Ishikawa (cell line): ENCODE results near the gene MYO15B.

ENCODE experiments used
- CEBPB ChIP-seq: IDR thresholded peaks from 2 replicates; pipeline ENCODE4 v1.6.1; 2012
- CREB1 ChIP-seq: IDR thresholded peaks from 2 replicates; pipeline ENCODE4 v1.6.1; 2012; ENCODE audit warnings: low read depth
- EGR1 ChIP-seq: IDR thresholded peaks from 2 replicates; pipeline ENCODE4 v1.6.1; 2012
- EP300 ChIP-seq: IDR thresholded peaks from 2 replicates; pipeline ENCODE4 v1.6.1; 2012; ENCODE audit warnings: borderline replicate concordance
- FOXM1 ChIP-seq: IDR thresholded peaks from 2 replicates; pipeline ENCODE4 v1.6.1; 2012; ENCODE audit warnings: low read depth, borderline replicate concordance
- NFIC ChIP-seq: IDR thresholded peaks from 2 replicates; pipeline ENCODE4 v1.6.1; 2012
- RAD21 ChIP-seq: IDR thresholded peaks from 2 replicates; pipeline ENCODE4 v1.6.1; 2012; ENCODE audit warnings: low read depth
- TAF1 ChIP-seq: IDR thresholded peaks from 2 replicates; pipeline ENCODE4 v1.6.1; 2012; ENCODE audit warnings: low read depth, mild to moderate bottlenecking
- TCF12 ChIP-seq: IDR thresholded peaks from 2 replicates; pipeline ENCODE4 v1.6.1; 2012; ENCODE audit warnings: low read depth
- TEAD4 ChIP-seq: IDR thresholded peaks from 2 replicates; pipeline ENCODE4 v1.6.1; 2012
- YY1 ChIP-seq: IDR thresholded peaks from 2 replicates; pipeline ENCODE4 v1.6.1; 2012; ENCODE audit warnings: low read depth
- ZBTB7A ChIP-seq: IDR thresholded peaks from 2 replicates; pipeline ENCODE4 v1.6.1; 2012; ENCODE audit warnings: low read depth
- TF ChIP-seq, protein P1 (sequence below): IDR thresholded peaks from 2 replicates; pipeline ENCODE4 v1.6.1; 2012
- TF ChIP-seq, protein P2 (sequence below): IDR thresholded peaks from 2 replicates; pipeline ENCODE4 v1.6.1; 2012
- TF ChIP-seq, protein P3 (sequence below): IDR thresholded peaks from 2 replicates; pipeline ENCODE4 v1.6.1; 2012; ENCODE audit warnings: low read depth, mild to moderate bottlenecking

The MYO15B gene

DNA sequence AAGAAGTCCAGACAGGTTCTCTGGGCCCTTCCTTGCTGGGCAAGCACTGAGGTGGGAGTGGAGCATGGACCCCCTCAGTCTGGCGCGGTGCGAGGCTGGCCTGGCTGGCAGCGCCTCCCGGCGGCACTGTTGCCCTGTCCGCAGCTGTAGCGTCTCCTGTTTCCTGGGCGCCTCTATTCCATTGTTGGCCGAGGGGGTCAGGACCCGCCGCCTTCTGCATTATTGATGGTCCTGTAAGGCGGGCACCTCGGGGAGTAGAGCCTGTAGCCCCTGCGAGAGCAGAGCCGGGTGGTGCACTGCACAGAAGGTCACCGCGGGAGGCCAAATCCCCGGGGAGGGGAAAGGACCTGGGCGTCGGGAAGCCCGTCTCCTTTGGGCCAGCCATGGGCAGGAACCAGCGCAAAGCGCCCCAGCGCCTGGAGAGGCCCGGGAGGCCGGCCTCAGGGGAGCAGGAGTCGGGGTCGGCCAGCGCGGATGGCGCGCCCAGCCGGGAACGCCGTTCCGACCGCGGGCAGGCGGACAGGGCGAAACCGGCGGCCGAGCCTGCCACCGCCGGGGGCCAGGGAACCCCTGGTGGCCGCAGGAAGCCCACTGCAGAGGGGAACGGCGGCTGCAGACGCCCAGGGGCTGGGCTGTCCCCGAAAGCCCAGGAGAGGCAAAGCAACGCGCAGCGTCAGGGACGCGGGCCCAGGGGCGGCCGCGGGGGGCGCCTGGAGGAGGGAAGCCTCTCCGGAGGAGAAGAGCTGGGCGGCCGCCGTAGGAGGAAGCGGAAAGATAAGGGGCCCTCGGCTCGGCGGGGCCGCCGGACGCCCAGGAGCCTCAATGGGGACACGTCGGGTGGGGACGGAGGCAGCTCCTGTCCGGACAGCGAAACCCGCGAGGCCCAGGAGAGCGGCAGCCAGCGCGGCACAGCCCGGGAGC lies at the start of gene MYO15B:
Gene MYO15B, plus strand, starts transcription at position 126 of the 921 bp plus-strand sequence. Its CDS starts 258 bp downstream, at position 384.
- TF ChIP-seq TEAD4 (no peak), EP300 (no peak), FOXM1 (no peak), YY1 (no peak), TCF12 (no peak), RAD21 (no peak), ZBTB7A (no peak), CEBPB (no peak)
- TF ChIP-seq, protein P1, sequence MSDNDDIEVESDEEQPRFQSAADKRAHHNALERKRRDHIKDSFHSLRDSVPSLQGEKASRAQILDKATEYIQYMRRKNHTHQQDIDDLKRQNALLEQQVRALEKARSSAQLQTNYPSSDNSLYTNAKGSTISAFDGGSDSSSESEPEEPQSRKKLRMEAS = no peak

DNA sequence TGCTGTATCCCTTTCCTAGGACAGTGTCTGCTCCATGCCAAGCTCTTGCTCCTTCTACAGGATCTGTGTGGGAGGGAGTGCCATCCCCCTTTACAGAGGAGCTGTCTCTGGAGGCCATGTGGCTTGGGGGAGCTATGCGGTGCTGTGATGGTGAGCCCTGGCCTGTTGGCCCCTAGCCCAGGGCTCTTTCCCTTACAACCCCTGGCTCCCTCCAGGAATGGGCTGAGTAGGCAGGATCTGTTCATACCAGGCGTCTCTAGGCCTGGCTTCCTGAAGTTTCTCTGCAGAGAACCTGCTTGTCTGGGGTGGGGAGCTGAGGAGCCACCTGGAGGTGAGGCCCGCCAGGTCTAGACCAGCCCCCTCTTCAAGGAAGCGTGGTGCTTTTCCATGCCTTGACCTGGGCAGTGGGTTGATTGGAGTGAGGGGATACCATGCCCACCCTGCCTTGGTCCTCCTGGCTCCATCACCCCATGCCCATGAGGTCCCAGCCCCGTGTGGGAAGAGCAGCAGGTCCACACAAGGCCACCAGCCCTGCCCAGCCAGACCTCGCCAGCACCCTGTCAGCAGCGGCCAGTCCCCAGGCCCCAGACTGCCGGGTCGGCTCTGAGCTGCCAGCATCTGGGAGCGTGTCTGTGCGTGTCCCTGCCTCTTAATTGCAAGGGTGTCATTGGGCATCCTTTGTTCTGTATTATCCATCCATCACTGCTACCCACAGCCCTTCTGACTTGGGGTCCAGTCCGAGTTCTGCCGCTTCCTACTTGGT lies 47.5 kb upstream of the MYO15B start:
- no peak for TF ChIP-seq CEBPB
- no peak for TF ChIP-seq ZBTB7A
- TF ChIP-seq, protein P1 = no peak
- no peak for TF ChIP-seq TCF12
- TF ChIP-seq EGR1 = no peak
- no peak for TF ChIP-seq TAF1
- TF ChIP-seq EP300 = no peak

DNA sequence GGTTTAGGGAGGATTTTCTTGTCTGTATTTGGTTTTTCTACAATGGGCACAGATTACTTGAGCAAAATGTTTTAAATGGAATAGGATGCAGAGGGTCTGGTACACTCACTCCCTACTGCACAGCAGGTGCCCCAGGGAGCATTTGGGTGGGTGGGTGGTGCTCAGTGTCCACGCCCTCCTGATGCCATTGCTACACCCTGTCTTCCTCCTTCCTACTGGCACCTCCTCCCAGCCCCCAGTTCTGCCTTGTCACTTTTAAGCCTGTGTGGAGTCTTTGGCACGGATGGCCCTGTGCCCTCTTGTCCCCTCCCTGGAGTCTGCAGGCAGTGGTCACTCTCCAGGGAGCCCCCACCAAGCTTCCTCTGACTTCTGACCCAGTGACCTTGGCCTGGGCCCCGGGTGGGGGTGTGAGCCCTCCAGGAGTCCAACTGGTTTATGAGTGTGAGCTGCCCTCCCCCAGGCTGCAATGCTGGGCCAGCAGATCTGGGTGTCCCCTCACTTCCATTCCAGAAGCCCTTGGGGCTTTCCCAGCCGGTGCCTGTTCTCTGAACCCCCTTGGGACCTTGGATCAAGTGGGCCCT lies 46.6 kb upstream of the MYO15B start:
- TF ChIP-seq TCF12 (no peak), EGR1 (no peak), FOXM1 (no peak), CREB1 (no peak), ZBTB7A (no peak), TEAD4 (no peak), CEBPB (no peak), RAD21 (no peak), TAF1 (no peak), EP300 (no peak), NFIC (no peak), YY1 (no peak)
- TF ChIP-seq, protein P2, sequence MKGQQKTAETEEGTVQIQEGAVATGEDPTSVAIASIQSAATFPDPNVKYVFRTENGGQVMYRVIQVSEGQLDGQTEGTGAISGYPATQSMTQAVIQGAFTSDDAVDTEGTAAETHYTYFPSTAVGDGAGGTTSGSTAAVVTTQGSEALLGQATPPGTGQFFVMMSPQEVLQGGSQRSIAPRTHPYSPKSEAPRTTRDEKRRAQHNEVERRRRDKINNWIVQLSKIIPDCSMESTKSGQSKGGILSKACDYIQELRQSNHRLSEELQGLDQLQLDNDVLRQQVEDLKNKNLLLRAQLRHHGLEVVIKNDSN = no peak
- TF ChIP-seq, protein P3, sequence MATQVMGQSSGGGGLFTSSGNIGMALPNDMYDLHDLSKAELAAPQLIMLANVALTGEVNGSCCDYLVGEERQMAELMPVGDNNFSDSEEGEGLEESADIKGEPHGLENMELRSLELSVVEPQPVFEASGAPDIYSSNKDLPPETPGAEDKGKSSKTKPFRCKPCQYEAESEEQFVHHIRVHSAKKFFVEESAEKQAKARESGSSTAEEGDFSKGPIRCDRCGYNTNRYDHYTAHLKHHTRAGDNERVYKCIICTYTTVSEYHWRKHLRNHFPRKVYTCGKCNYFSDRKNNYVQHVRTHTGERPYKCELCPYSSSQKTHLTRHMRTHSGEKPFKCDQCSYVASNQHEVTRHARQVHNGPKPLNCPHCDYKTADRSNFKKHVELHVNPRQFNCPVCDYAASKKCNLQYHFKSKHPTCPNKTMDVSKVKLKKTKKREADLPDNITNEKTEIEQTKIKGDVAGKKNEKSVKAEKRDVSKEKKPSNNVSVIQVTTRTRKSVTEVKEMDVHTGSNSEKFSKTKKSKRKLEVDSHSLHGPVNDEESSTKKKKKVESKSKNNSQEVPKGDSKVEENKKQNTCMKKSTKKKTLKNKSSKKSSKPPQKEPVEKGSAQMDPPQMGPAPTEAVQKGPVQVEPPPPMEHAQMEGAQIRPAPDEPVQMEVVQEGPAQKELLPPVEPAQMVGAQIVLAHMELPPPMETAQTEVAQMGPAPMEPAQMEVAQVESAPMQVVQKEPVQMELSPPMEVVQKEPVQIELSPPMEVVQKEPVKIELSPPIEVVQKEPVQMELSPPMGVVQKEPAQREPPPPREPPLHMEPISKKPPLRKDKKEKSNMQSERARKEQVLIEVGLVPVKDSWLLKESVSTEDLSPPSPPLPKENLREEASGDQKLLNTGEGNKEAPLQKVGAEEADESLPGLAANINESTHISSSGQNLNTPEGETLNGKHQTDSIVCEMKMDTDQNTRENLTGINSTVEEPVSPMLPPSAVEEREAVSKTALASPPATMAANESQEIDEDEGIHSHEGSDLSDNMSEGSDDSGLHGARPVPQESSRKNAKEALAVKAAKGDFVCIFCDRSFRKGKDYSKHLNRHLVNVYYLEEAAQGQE = no peak
- TF ChIP-seq, protein P1 = no peak

DNA sequence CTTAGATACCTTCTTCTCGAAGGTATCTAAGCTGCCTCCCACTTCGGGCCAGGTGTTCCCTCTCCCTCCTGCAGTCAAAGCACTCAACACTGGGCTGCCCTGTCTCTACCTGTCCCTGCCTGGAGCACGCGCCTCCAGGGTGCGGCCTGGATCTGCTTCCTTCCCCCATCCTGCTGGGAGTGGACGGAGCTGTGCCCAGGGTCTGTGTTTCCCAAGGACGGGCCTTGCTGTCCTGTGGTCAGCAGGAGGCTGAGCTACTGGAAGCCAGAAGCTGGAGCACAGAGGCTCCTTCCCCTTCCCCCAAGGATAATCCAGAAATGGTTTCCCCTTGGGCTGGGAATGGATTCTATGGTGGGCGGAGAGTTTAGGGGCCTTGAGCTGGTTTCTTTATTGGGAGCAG lies 45.4 kb upstream of the MYO15B start:
- TF ChIP-seq FOXM1 (no peak), EGR1 (no peak), TAF1 (no peak), TCF12 (no peak), ZBTB7A (no peak), TEAD4 (no peak)
- TF ChIP-seq, protein P1 = no peak
- TF ChIP-seq, protein P2 = no peak

DNA sequence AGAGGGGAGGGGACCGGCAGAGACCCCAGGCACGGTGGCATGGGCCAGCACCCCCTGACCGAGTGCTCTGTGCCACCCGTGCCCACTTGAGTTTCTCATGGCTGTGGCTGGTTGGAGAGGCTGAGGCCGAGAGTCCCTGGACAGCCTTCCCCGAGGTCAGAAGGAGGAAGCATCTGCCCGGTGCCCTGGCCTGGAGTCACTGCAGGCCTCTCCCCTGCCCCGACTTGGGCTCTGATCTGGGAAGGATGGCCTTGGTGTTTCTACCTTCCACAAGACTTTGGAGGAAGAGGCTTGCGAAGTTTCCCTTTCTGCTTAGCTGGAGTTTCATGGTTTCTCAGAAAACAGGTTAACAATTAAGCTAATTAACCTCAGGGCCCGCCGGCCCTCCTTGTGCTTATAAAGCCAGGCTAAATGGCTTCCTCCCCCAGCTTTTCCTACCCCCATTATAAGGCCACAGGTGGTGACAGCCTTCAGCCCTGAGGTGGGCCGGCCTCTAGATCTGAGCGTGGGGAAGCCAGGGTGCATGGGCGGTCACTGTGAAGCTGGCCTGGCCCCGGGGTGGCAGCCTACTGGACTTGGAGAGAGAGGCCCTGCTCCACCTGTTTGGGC lies 44.8 kb upstream of the MYO15B start:
- TF ChIP-seq YY1 (no peak), NFIC (no peak), RAD21 (no peak), TEAD4 (no peak), TAF1 (no peak), CREB1 (no peak), TCF12 (no peak), CEBPB (no peak), EP300 (no peak), ZBTB7A (no peak), FOXM1 (no peak), EGR1 (no peak)
- TF ChIP-seq, protein P2 = no peak
- TF ChIP-seq, protein P3 = no peak
- TF ChIP-seq, protein P1 = no peak
